IPS-20b (cell line): ENCODE measurements around the gene LRRC14B.
"Not testable (repeated sequence)": the region's sequence is repeated elsewhere in the genome, so short reads cannot be mapped to it uniquely, and the experiment has no call there.

Source experiments
- H3K27ac ChIP-seq: one replicate; pipeline ENCODE4 v1.5.1; 2013; ENCODE audit warnings: low read length
- H3K27me3 ChIP-seq: 2 replicates; pipeline ENCODE4 v1.6.1; 2013; ENCODE audit warnings: mild to moderate bottlenecking, low read length, inconsistent platforms; ENCODE audit not compliant: insufficient read depth
- H3K36me3 ChIP-seq: 2 replicates; pipeline ENCODE4 v1.6.1; 2013; ENCODE audit warnings: low read depth, mild to moderate bottlenecking, inconsistent platforms, low read length, moderate library complexity; ENCODE audit not compliant: insufficient read depth
- H3K4me1 ChIP-seq: 2 replicates; pipeline ENCODE4 v1.6.1; 2013; ENCODE audit warnings: mild to moderate bottlenecking, control low read depth, inconsistent platforms, low read length, moderate library complexity; ENCODE audit not compliant: insufficient read depth
- H3K4me3 ChIP-seq: 2 replicates; pipeline ENCODE4 v1.5.1; 2013; ENCODE audit warnings: mild to moderate bottlenecking, low read length, inconsistent platforms
- H3K9ac ChIP-seq: 2 replicates; pipeline ENCODE4 v1.6.1; 2013; ENCODE audit warnings: low read depth, mild to moderate bottlenecking, inconsistent platforms, low read length, moderate library complexity
- H3K9me3 ChIP-seq: 2 replicates; pipeline ENCODE4 v1.6.1; 2013; ENCODE audit warnings: mild to moderate bottlenecking, low read depth, low read length, inconsistent platforms; ENCODE audit not compliant: insufficient read depth

Gene LRRC14B

DNA sequence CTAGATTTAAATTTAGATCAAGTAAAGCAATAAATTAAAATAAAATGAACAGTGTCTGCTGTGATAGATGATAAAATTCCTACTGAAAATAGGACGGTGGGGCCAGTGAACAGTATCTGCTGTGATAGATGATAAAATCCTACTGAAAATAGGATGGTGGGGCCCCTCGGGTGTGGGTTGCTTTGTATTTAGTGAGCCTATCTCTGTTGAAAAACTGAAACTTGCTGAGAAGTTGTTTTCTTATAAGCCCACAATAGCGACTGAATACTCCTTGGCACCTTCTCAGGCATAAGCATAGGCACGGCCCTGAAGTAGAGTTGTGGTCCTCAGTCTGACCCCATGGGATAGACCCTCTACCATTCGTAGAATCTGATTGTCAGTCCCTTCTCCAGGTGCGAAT is 32.5 kb downstream of the LRRC14B start:
- Histone ChIP-seq H3K4me3 (no peak overlapping the region), H3K9me3 (no peaks in the 10 kb centered on the region), H3K4me1 (peaks cover 10% of the 10 kb centered on the region), H3K27me3 (no peaks in the 10 kb centered on the region), H3K9ac (no peak overlapping the region), H3K27ac (no peak overlapping the region), H3K36me3 (peaks cover 44% of the 10 kb centered on the region)

DNA sequence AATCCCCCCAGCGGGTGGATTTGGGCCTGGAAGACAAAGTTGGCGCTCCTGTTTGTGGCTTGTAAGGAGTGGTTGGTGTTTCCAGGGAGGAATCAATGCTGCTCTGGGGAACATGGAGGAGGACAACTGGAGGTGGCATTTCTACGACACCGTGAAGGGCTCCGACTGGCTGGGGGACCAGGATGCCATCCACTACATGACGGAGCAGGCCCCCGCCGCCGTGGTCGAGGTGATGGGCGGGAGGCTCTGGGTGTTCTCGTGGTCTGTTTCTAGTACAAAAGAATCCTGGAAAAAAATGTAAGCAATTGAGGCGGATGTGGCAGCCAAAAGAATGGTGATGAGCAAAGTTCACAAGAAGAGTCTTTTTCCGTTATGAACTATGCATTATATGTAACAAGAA is 34.0 kb downstream of the LRRC14B start:
- Histone ChIP-seq H3K27me3 (no peaks in the 10 kb centered on the region), H3K4me1 (peaks cover 5% of the 10 kb centered on the region), H3K9ac (no peak overlapping the region), H3K36me3 (peaks cover 59% of the 10 kb centered on the region), H3K4me3 (no peak overlapping the region), H3K27ac (no peak overlapping the region), H3K9me3 (no peaks in the 10 kb centered on the region)

DNA sequence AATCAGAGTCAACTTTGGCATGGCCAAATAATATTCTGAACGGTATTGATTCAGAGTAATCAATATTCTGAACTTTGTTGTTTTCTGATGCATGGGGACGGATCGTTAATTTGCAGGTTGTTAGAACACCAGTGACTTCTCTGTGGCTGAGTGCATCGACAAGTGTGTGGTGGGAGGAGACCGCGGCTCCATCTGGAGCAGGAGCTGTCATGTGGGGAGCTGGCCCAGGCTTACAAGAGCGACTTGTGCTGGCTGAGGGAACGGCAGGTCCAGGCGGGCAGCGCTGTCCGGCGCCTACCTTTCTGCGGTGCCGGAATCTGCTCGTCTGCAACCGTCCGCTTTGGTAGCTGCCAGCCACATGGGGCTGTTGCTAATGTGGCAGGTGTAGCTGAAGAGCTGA is 36.1 kb downstream of the LRRC14B start:
- H3K27ac ChIP-seq, H3K4me1 ChIP-seq, H3K9ac ChIP-seq, H3K9me3 ChIP-seq, H3K4me3 ChIP-seq, H3K27me3 ChIP-seq: not testable (repeated sequence)
- peaks cover 79% of the 10 kb centered on the region for H3K36me3 ChIP-seq

DNA sequence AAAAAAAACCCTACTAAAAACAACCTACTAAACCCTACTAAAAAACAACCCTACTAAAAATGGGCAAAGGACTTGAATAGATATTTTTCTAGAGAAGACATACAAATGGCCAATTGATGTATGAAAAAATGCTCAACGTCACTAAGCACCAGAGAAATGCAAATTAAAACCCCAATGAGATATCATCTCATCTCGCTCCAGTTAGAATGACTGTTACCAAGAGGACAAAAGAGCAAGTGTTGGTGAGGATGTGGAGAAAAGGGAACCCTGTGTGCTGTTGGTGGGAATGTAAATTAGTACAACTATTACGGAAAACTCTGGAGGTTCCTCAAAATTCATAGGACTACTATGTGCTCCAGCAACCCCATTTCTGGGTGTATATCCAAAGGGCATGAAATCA is 37.6 kb downstream of the LRRC14B start:
- Histone ChIP-seq H3K36me3 (peaks cover 93% of the 10 kb centered on the region), H3K4me1 (no peaks in the 10 kb centered on the region), H3K4me3 (no peak overlapping the region), H3K9ac (no peak overlapping the region), H3K27me3 (no peaks in the 10 kb centered on the region), H3K9me3 (no peaks in the 10 kb centered on the region), H3K27ac (no peak overlapping the region)

DNA sequence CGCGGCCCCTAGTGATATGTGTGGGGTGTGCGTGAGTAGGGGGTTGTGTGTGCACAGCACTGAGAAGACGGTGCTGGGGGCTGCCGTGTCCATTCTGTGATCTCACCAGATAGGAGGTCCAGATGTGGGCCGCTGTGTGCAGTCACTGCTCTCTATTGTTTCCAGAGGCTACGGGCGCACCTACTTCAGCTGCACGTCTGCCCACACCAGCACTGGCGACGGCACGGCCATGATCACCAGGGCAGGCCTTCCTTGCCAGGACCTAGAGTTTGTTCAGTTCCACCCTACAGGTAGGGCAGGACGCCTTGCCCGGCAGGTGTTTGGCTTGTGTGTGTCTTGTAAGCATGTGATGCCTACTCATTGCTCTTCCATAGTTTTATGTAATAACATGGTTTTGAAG is 39.4 kb downstream of the LRRC14B start:
- H3K36me3 ChIP-seq = peaks cover 90% of the 10 kb centered on the region
- no peak overlapping the region for H3K9ac ChIP-seq
- no peak overlapping the region for H3K27ac ChIP-seq
- no peaks in the 10 kb centered on the region for H3K27me3 ChIP-seq
- no peak overlapping the region for H3K4me3 ChIP-seq
- H3K4me1 ChIP-seq = no peaks in the 10 kb centered on the region
- H3K9me3 ChIP-seq = no peaks in the 10 kb centered on the region

DNA sequence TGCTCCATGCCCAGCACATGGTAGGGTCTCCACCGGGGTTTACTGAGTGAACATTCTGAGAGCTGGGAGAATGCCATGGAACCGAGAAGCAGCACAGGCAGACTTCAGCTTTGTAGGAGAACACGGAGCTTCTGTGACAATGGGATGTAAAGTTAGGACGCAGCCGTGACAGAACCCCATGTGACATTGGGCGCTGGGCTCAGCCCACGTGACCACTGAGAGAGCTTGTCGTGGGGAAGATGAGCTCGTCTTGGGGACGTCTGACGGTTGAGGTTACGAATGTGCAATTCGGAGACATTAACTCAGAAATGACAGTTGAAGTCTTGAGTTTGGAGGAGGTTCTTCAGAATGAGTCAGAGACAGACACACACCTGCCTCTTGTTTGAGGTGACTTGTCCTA is 40.4 kb downstream of the LRRC14B start:
- Histone ChIP-seq H3K9me3 (no peaks in the 10 kb centered on the region), H3K4me3 (no peak overlapping the region), H3K9ac (no peak overlapping the region), H3K27ac (no peak overlapping the region), H3K4me1 (no peaks in the 10 kb centered on the region), H3K36me3 (peaks cover 81% of the 10 kb centered on the region), H3K27me3 (no peaks in the 10 kb centered on the region)

DNA sequence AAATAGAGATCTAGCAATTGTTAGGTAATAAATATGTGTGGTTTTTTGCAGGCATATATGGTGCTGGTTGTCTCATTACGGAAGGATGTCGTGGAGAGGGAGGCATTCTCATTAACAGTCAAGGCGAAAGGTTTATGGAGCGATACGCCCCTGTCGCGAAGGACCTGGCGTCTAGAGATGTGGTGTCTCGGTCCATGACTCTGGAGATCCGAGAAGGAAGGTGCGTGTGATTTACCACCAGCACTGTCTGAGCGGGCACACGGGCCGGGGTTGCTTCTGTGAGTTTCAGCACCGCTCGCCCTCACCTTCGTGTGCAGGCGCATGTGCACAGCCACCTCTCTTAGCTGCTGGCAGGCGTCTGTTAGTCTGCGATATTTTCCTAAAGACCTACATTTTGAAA is 42.1 kb downstream of the LRRC14B start:
- not testable (repeated sequence) for H3K4me1 ChIP-seq, H3K9ac ChIP-seq, H3K27ac ChIP-seq, H3K27me3 ChIP-seq, H3K4me3 ChIP-seq, H3K9me3 ChIP-seq
- peaks cover 82% of the 10 kb centered on the region for H3K36me3 ChIP-seq

DNA sequence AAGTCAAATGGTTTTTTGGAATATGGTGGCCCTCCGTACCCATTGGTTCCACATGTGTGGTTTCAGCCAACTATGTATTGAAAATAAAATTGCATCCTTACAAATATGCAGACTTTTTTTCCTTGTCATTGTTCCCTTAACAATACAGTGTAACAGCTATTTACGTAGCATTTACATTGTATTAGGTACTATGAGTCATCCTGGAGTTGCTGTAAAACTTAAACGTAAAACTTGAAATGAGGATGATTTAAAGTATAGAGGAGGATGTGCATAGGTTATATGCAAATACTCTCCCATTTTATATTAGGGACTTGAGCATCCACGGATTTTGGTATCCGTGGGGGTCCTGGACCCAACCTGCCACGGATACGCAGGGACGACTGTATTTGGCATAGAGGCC is 43.2 kb downstream of the LRRC14B start:
- Histone ChIP-seq H3K36me3 (peaks cover 77% of the 10 kb centered on the region), H3K9me3 (no peaks in the 10 kb centered on the region)

DNA sequence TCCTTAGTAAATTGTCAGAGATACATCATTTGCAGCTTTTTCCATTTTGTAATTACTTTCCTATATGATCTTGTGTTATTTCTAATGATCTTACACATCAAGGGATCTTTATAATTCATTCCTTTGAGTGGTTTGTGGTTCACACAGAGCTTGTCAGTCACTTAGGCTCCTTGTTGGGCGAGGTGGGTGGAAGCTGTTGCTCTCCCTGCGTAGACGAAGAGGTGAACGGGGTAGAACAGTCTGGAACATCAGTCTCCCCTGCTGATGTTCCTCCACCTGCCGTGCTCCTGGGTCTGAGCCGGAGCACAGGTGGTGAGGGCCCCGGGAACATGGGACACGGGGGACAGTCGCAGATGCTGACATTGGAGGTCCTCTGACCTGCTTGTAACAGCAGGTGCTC is 44.2 kb downstream of the LRRC14B start:
- H3K9me3 ChIP-seq, H3K4me3 ChIP-seq, H3K9ac ChIP-seq, H3K27me3 ChIP-seq, H3K4me1 ChIP-seq, H3K27ac ChIP-seq: not testable (repeated sequence)
- peaks cover 75% of the 10 kb centered on the region for H3K36me3 ChIP-seq

More for the DNA sequence above, 43.2 kb downstream of the LRRC14B start:
- no peaks in the 10 kb centered on the region for H3K27me3 ChIP-seq
- no peak overlapping the region for H3K27ac ChIP-seq
- no peaks in the 10 kb centered on the region for H3K4me1 ChIP-seq
- H3K9ac ChIP-seq = no peak overlapping the region
- H3K4me3 ChIP-seq = no peak overlapping the region

DNA sequence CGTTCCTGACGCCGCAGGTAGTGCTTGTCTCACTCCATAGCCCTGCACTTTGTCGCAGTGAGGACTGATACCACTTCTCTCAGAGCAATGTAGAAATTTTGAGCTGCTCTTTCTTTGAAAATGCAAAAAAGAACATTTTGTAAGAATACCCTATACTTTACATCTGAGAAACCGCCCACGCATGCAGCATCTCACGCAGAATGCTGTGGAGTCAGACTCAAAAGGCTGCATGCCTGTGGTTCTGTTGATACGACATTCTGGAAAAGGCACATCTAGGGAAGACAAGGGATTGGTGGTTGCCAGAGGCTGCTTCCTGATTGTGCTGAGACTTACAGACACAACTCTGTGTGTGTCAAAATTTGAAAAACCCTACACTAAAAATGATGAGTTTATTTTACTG is 46.6 kb downstream of the LRRC14B start:
- H3K27me3 ChIP-seq, H3K9me3 ChIP-seq, H3K27ac ChIP-seq, H3K4me3 ChIP-seq, H3K4me1 ChIP-seq, H3K9ac ChIP-seq: not testable (repeated sequence)
- peaks cover 74% of the 10 kb centered on the region for H3K36me3 ChIP-seq

DNA sequence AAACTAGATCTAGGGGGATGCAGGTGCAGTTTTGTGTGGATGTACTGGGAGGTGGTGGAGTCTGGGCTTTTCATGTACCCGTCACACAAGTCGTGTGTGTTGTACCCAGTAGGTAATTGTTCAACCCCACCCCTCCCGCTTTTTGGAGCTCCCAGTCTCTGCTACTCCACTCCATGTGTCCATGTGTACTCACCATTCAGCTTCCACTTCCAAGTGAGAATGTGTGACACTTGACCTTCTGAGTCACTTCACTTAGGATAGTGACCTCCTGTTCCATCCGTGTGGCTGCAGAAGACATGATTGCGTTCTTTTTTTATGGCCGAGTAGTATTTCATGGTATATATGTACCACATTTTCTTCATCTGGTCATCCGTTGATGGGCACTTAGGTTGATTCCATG is 49.3 kb downstream of the LRRC14B start:
- not testable (repeated sequence) for H3K27me3 ChIP-seq, H3K4me3 ChIP-seq, H3K9me3 ChIP-seq, H3K4me1 ChIP-seq, H3K27ac ChIP-seq, H3K9ac ChIP-seq
- peaks cover 54% of the 10 kb centered on the region for H3K36me3 ChIP-seq

DNA sequence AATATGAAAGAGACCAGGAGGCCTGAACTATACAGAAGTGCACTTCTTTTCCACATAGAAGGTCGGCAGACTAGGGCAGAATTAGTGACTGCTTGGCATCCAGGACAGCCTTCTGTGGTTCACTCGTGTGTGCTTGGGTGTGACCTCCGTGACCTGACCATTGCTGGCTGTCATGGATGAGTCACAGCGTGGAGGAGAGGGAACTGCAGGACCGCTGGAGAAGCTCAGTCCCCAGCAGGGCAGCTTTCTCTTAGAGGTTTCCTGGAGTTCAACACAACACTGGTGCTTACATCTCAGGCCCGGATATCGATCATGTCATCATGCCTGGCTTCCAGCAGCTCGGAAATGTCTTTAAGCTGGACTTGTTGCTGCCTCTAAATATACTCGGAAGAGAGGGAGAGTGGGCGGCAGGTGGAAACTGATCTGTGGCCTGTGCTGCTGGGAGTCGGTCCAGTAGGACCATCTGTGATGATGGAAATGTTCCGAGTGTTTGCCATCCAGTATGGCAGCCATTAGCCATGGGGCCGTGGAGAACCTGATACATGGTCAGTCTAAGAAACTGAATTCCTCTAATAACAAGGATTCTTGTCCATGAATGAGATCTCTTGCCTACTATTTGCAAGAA is 49.9 kb downstream of the LRRC14B start:
- H3K9me3 ChIP-seq, H3K9ac ChIP-seq, H3K4me3 ChIP-seq, H3K27me3 ChIP-seq, H3K27ac ChIP-seq, H3K4me1 ChIP-seq: not testable (repeated sequence)
- H3K36me3 ChIP-seq = peaks cover 56% of the 10 kb centered on the region
